ENCODE measurements around the gene UBE2G1. TPM values are rescaled to one million over a fixed set of nuclear protein-coding genes. Genes with fewer than 3 reads are reported as not detected.

UBE2G1 gene
- total and polyA plus RNA-seq, 9 of the 15 experiments (the other 6 are each of a cell fraction or from before 2014, with no cell fraction given) = 10.1 to 65.9 (median 29.7) TPM

DNA sequence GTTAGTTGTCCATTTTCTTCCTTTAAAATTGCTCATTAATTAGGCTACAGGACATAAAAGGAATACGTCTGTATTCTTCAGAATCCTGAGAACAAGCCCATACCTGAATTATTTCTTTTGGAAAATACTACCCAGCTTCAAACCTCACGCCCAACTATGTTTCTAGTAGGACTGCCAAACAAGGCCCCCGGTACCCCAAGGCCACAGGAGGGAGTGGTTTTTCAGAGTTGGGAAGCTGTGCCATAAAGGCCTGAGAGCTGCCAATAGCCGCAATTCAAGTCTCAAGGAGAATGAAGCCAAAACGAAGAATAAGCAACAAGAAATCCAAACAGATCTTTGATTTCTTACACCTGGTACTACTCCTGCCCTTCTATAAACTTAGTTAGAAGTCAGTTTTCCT lies 48.3 kb downstream of the UBE2G1 start:
- Histone ChIP-seq H3K4me1 (replicated peaks in 1 of 2; ENCODE audit: control insufficient read depth in 2 of 2, insufficient read depth in 2 of 2, low read length in 2 of 2) (no peaks in the 10 kb centered on the region), H3K79me2 (ENCODE audit: control insufficient read depth, insufficient read depth, low read length) (peaks cover 91% of the 10 kb centered on the region), H3K27ac (ENCODE audit: extremely low read depth, low read depth, low read length) (no peak overlapping the region; the same call in 2 of the 3 replicates), H4K20me1 (replicated peaks; ENCODE audit: control insufficient read depth, insufficient read depth, low read length) (no peaks in the 10 kb centered on the region), H2AFZ (ENCODE audit: low read depth, low read length) (no peak overlapping the region), H3K9me1 (ENCODE audit: control insufficient read depth, insufficient read depth, low read length) (no peaks in the 10 kb centered on the region), H3K27me3 (ENCODE audit: control insufficient read depth in 2 of 2, insufficient read depth in 2 of 2, low read length in 2 of 2) (no peaks in the 10 kb centered on the region), H3K36me3 (ENCODE audit: control insufficient read depth, insufficient read depth, low read length) (peaks cover 3% of the 10 kb centered on the region; the same call in 1 of the 3 replicates), H3K9ac (ENCODE audit: insufficient read depth in 1 of 2, low read depth in 2 of 2, low read length in 2 of 2) (no peak overlapping the region), H3K4me2 (ENCODE audit: insufficient read depth, low read length) (no peak overlapping the region), H3K9me3 (replicated peaks; ENCODE audit: control insufficient read depth, insufficient read depth, low read depth, low read length) (no peaks in the 10 kb centered on the region), H3K4me3 (no peak overlapping the region)
- in situ Hi-C loops (cut with MboI) = no loop called here
- WGBS (ENCODE audit: insufficient coverage, low coverage, missing lambda C conversion rate) = 79% methylated on average over 5 of the region's 5 CpGs
- ATAC-seq = no peak
- no peak for FAIRE-seq
- ChIA-PET POLR2A (no interaction called here), CTCF (ENCODE audit: low intra/inter-chr PET ratio) (no interaction called here)
- DNase-seq (ENCODE audit: extremely low read depth in 1 of 4, low spot score in 3 of 4) = no peak
- TF ChIP-seq ZNF507 (tag; conservative IDR thresholded peaks at IDR 0.05) (peak; percentile 52), ZNF584 (CRISPR knock-in tag; IDR thresholded peaks at IDR 0.05; ENCODE audit: low read depth) (no peak)
- intact Hi-C loops (cut with micrococcal nuclease) = no loop called here
- BruUV-seq (replicated peaks) = no TSS peak

DNA sequence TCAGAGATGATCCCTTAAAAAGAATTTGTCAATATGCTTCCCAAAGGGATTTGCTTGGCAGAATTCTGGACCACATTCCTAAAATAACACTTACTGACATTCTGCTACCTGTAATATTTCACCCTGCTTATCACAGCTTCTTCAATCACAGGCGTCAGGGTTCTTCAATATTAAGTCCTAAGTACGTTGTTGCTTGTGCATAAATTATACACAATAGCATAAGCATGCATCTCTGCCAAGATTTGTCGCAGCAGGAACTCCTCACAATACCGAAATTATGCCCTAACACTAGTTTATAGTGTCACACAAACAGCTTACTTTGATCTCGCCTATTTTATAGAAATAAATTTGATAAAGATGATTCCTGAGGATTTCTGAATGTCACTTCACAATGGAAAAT lies 48.9 kb downstream of the UBE2G1 start:
- ChIA-PET POLR2A (interaction anchor here (1.1 kb wide), 1 partner anchor 10 kb away, joined by 3 read pairs; no protein-coding TSS in a partner anchor), CTCF (ENCODE audit: low intra/inter-chr PET ratio) (no interaction called here)
- H3K79me2 ChIP-seq (ENCODE audit: control insufficient read depth, insufficient read depth, low read length) = peaks cover 91% of the 10 kb centered on the region
- no peaks in the 10 kb centered on the region for H3K9me1 ChIP-seq (ENCODE audit: control insufficient read depth, insufficient read depth, low read length)
- DNase-seq (ENCODE audit: extremely low read depth in 1 of 4, low spot score in 3 of 4) (no peak), ATAC-seq (no peak), FAIRE-seq (no peak)
- BruUV-seq (replicated peaks) = no TSS peak
- H3K4me3 ChIP-seq = no peak overlapping the region
- in situ Hi-C loops (cut with MboI) (no loop called here), intact Hi-C loops (cut with micrococcal nuclease) (no loop called here)
- H3K27me3 ChIP-seq (ENCODE audit: control insufficient read depth in 2 of 2, insufficient read depth in 2 of 2, low read length in 2 of 2) = no peaks in the 10 kb centered on the region
- H3K27ac ChIP-seq (ENCODE audit: extremely low read depth, low read depth, low read length) = no peak overlapping the region
- no peak overlapping the region for H3K9ac ChIP-seq (ENCODE audit: insufficient read depth in 1 of 2, low read depth in 2 of 2, low read length in 2 of 2)
- H4K20me1 ChIP-seq (replicated peaks; ENCODE audit: control insufficient read depth, insufficient read depth, low read length) = no peaks in the 10 kb centered on the region
- no peaks in the 10 kb centered on the region for H3K9me3 ChIP-seq (replicated peaks; ENCODE audit: control insufficient read depth, insufficient read depth, low read depth, low read length)
- 76% methylated on average over 5 of the region's 5 CpGs for WGBS (ENCODE audit: insufficient coverage, low coverage, missing lambda C conversion rate)
- no peak overlapping the region for H3K4me2 ChIP-seq (ENCODE audit: insufficient read depth, low read length)
- peaks cover 3% of the 10 kb centered on the region; the same call in 1 of the 3 replicates for H3K36me3 ChIP-seq (ENCODE audit: control insufficient read depth, insufficient read depth, low read length)
- H3K4me1 ChIP-seq (replicated peaks in 1 of 2; ENCODE audit: control insufficient read depth in 2 of 2, insufficient read depth in 2 of 2, low read length in 2 of 2) = no peaks in the 10 kb centered on the region
- no peak overlapping the region for H2AFZ ChIP-seq (ENCODE audit: low read depth, low read length)
- TF ChIP-seq MED1 (CRISPR knock-in tag; IDR thresholded peaks at IDR 0.05; ENCODE audit: borderline replicate concordance) (no peak), ZNF232 (CRISPR knock-in tag; IDR thresholded peaks at IDR 0.05) (no peak), SRSF7 (optimal IDR thresholded peaks at IDR 0.05; ENCODE audit: low read depth, low read length) (no peak), TCF7L2 (IDR thresholded peaks at IDR 0.05; ENCODE audit: low read depth, low read length) (no peak), ARID1B (IDR thresholded peaks at IDR 0.05) (no peak)
- TF ChIP-seq, protein P1, sequence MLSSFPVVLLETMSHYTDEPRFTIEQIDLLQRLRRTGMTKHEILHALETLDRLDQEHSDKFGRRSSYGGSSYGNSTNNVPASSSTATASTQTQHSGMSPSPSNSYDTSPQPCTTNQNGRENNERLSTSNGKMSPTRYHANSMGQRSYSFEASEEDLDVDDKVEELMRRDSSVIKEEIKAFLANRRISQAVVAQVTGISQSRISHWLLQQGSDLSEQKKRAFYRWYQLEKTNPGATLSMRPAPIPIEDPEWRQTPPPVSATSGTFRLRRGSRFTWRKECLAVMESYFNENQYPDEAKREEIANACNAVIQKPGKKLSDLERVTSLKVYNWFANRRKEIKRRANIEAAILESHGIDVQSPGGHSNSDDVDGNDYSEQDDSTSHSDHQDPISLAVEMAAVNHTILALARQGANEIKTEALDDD (IDR thresholded peaks at IDR 0.05) = no peak
- TF ChIP-seq, protein P2, sequence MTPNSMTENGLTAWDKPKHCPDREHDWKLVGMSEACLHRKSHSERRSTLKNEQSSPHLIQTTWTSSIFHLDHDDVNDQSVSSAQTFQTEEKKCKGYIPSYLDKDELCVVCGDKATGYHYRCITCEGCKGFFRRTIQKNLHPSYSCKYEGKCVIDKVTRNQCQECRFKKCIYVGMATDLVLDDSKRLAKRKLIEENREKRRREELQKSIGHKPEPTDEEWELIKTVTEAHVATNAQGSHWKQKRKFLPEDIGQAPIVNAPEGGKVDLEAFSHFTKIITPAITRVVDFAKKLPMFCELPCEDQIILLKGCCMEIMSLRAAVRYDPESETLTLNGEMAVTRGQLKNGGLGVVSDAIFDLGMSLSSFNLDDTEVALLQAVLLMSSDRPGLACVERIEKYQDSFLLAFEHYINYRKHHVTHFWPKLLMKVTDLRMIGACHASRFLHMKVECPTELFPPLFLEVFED (CRISPR knock-in tag; conservative IDR thresholded peaks at IDR 0.05) = no peak
- TF ChIP-seq, protein P3, sequence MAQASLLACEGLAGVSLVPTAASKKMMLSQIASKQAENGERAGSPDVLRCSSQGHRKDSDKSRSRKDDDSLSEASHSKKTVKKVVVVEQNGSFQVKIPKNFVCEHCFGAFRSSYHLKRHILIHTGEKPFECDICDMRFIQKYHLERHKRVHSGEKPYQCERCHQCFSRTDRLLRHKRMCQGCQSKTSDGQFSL (CRISPR knock-in tag; IDR thresholded peaks at IDR 0.05) = no peak
- TF ChIP-seq, protein P3 (tag; IDR thresholded peaks at IDR 0.05) = no peak
- TF ChIP-seq, protein P4, sequence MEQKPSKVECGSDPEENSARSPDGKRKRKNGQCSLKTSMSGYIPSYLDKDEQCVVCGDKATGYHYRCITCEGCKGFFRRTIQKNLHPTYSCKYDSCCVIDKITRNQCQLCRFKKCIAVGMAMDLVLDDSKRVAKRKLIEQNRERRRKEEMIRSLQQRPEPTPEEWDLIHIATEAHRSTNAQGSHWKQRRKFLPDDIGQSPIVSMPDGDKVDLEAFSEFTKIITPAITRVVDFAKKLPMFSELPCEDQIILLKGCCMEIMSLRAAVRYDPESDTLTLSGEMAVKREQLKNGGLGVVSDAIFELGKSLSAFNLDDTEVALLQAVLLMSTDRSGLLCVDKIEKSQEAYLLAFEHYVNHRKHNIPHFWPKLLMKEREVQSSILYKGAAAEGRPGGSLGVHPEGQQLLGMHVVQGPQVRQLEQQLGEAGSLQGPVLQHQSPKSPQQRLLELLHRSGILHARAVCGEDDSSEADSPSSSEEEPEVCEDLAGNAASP (IDR thresholded peaks at IDR 0.05) = no peak

All from K562 (cell line).